Activated B cell treated with CpG ODN at 0.5 μM for 24 hours (primary cell): ENCODE data around the gene MIPEP. TPM values are rescaled to one million over a fixed set of nuclear protein-coding genes. Genes with fewer than 3 reads are reported as not detected.
A peak's percentile ranks its signal among the peaks of the same experiment; 100 is the strongest.

Experiments
- ATAC-seq: fragments of 200-7000 bp; cut with Tn5 transposase; one replicate; pipeline ENCODE4 v1.10.0; 2021; ENCODE audit warnings: low read depth, mild to moderate bottlenecking, moderate library complexity
- CTCF ChIA-PET: fragments of 350-600 bp; sonication (Branson Sonifier 250); formaldehyde crosslinking; loops from one replicate; lab custom pipeline; 2021; ENCODE audit warnings: antibody characterized with exemption; lab: Charles Lee
- POLR2A ChIA-PET: fragments of 350-600 bp; sonication (Branson Sonifier 250); formaldehyde crosslinking; loops from one replicate; lab custom pipeline; 2021; ENCODE audit warnings: antibody characterized with exemption; lab: Charles Lee
- DNase-seq: peaks from one replicate; pipeline ENCODE4 v3.0.0; 2022
- H3K27ac Mint-ChIP-seq: one replicate; pipeline ENCODE4 v1.8.0; 2020; ENCODE audit warnings: mixed read lengths
- H3K27me3 Mint-ChIP-seq: one replicate; pipeline ENCODE4 v1.8.0; 2021; ENCODE audit warnings: mixed read lengths
- H3K36me3 Mint-ChIP-seq: one replicate; pipeline ENCODE4 v1.8.0; 2021; ENCODE audit warnings: low read depth, mixed read lengths
- H3K4me1 Mint-ChIP-seq: one replicate; pipeline ENCODE4 v1.8.0; 2021; ENCODE audit warnings: mixed read lengths
- H3K4me3 Mint-ChIP-seq: one replicate; pipeline ENCODE4 v1.8.0; 2020; ENCODE audit warnings: mild to moderate bottlenecking, mixed read lengths
- H3K9me3 Mint-ChIP-seq: one replicate; pipeline ENCODE4 v1.8.0; 2020; ENCODE audit warnings: mixed read lengths
- CTCF ChIP-seq: fragments of 200-600 bp; IDR thresholded peaks from one replicate; pipeline ENCODE4 v1.8.0; 2022; ENCODE audit warnings: antibody characterized with exemption, mild to moderate bottlenecking
- intact Hi-C: fragments of 100-400 bp; cut with micrococcal nuclease; formaldehyde crosslinking; loops from one replicate; pipeline ENCODE4 v1.15.1; 2024
- total RNA-seq: library from RNA; stranded (reverse); gene quantifications from 2 replicates; pipeline ENCODE4 v1.2.3, GENCODE V29; 2022

MIPEP gene
- total RNA-seq, 1 donor from 2014 or later: 19.7 TPM

DNA sequence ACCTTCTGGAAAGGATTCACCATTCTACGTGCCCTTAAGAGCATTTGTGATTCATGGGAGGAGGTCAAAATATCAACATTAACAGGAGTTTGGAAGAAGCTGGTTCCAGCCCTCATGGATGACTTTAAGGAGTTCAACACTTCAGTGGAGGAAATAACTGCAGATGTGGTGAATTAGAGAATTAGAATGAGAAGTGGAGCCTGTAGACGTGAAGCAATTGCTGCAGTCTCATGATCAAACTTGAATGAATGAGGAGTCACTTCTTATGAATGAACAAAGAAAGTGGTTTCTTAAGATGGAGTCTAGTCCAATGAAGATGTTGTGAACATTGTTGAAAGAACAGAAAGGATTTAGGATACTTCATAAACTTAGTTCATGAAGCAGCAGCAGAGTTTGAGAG, 189.9 kb downstream of the MIPEP start:
- no peak overlapping the region for H3K4me3 Mint-ChIP-seq
- TF ChIP-seq CTCF: no peak
- no peak for ATAC-seq
- H3K9me3 Mint-ChIP-seq: no peaks in the 10 kb centered on the region
- ChIA-PET POLR2A (no interaction called here), CTCF (no interaction called here)
- intact Hi-C loops: loop anchor here (10.0 kb wide), 1 partner anchor 234 kb away; no protein-coding TSS in a partner anchor
- no peak overlapping the region for H3K27ac Mint-ChIP-seq
- H3K27me3 Mint-ChIP-seq: peaks cover 9% of the 10 kb centered on the region
- no peak for DNase-seq
- H3K4me1 Mint-ChIP-seq: peaks cover 17% of the 10 kb centered on the region
- H3K36me3 Mint-ChIP-seq: no peaks in the 10 kb centered on the region

- H3K27me3 Mint-ChIP-seq: peaks cover 9% of the 10 kb centered on the region
- intact Hi-C loops: loop anchor here (2.0 to 10.0 kb wide), 2 partner anchors 233 to 323 kb away; no protein-coding TSS in a partner anchor
- TF ChIP-seq CTCF: no peak
- POLR2A ChIA-PET: no interaction called here
- H3K27ac Mint-ChIP-seq: no peak overlapping the region
- CTCF ChIA-PET: interaction anchor here (0.5 kb wide), 1 partner anchor 948 kb away, joined by 3 read pairs; no protein-coding TSS in a partner anchor
- H3K36me3 Mint-ChIP-seq: no peaks in the 10 kb centered on the region
- peaks cover 17% of the 10 kb centered on the region for H3K4me1 Mint-ChIP-seq
- H3K9me3 Mint-ChIP-seq: no peaks in the 10 kb centered on the region
- H3K4me3 Mint-ChIP-seq: no peak overlapping the region
- DNase-seq: no peak
- ATAC-seq: no peak
Observed at GRCh38 chr13:23697772-23698313, 191.4 kb downstream of the MIPEP start.

DNA sequence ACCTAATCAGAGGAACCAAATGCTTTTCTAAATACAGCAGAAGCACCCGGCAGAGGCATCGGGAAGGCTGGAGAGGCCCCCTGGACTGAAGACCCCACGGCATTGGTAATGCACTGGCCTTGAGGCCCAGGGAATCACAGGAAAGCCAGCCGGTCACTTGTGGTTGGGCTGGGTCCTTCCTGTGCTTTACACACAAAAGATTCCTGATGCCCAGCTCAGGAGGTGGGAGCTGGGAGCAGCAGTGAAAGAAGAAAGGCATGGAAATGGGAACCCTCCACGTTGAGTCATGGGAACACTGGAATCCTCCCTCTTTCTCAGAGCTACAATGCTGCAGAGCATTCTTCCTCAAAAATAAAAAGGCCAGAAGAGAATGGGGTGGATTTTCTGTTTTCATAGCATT, 192.6 kb downstream of the MIPEP start:
- ATAC-seq (no peak), DNase-seq (no peak)
- intact Hi-C loops: loop anchor here (1.0 to 10.0 kb wide), 3 partner anchors 111 to 322 kb away; no protein-coding TSS in a partner anchor
- no peaks in the 10 kb centered on the region for H3K9me3 Mint-ChIP-seq
- H3K27ac Mint-ChIP-seq: peak overlapping the region; percentile 93
- TF ChIP-seq CTCF: no peak
- H3K36me3 Mint-ChIP-seq: no peaks in the 10 kb centered on the region
- H3K27me3 Mint-ChIP-seq: peaks cover 9% of the 10 kb centered on the region
- peaks cover 17% of the 10 kb centered on the region for H3K4me1 Mint-ChIP-seq
- H3K4me3 Mint-ChIP-seq: no peak overlapping the region
- POLR2A ChIA-PET: no interaction called here
- CTCF ChIA-PET: no interaction called here

DNA sequence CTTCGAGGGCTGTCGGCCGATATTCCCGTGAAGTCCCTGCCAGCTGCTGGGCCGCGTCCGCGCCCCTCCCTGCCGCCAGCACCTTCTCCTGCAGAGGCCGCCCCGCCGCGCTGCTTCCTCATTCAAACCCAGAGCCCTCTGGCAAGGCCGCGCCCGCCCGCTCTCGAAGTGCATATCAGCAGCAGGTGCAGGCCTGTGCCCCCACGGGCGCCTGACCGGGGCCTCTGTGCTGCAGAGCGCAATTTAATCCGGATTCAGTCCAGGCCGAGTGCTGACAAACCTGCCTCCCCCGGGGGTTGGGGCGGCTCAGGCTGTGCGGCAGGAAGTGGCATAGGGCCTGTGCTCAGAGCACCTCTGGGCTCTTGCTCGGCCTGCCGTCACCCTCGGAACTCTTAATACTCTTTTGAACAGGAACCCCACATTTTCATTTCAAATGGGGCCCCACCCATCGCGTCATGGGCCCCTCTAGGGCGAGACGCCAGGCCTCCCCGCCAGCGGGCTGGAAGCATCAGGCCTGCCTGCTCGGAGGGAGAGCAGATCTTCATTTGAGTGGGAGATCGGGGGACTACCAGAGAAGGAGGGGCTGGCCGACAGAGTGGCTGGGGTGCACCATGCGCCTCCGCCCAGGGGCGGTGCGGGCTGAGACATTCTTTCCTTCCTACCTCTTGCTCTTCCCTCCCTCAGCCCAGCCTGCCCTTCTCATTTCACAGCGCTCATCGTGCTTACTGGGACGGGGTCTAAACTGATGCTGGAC, 193.3 kb downstream of the MIPEP start:
- ATAC-seq (peak; percentile 98), DNase-seq (peak; percentile 65)
- Mint-ChIP-seq H3K9me3 (no peaks in the 10 kb centered on the region), H3K27ac (peak overlapping the region; percentile 93), H3K36me3 (no peaks in the 10 kb centered on the region), H3K4me3 (peak overlapping the region; percentile 77), H3K4me1 (peaks cover 17% of the 10 kb centered on the region), H3K27me3 (peaks cover 5% of the 10 kb centered on the region)
- ChIA-PET POLR2A (no interaction called here), CTCF (no interaction called here)
- intact Hi-C loops: loop anchor here (1.0 to 10.0 kb wide), 5 partner anchors 111 to 321 kb away; partner anchors contain the start of gene MIPEP
- TF ChIP-seq CTCF: no peak

DNA sequence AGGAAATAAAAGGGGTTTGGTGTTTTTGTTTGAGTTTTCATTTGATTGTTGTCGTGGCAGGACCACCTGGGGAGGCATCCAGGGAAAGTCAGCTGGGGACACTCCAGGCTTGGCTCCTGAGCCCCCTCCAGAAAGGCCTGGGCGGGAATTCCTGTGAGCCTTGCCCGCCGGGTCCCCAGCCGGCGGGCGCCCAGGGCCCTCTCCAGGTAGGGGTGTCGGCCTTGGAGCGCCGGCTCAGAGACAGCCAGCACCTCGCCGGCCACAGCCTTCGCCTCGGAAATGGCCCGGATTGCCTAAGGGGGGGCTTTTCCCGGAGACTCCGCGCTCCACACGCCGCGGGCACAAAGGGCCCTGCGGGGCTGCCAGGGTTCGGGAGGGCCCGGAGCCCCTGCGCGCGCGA, 194.0 kb downstream of the MIPEP start:
- no peak for TF ChIP-seq CTCF
- intact Hi-C loops: loop anchor here (1.0 to 10.0 kb wide), 3 partner anchors 116 to 230 kb away; partner anchors contain the start of gene MIPEP
- no peak overlapping the region for H3K27ac Mint-ChIP-seq
- DNase-seq: no peak
- no peaks in the 10 kb centered on the region for H3K9me3 Mint-ChIP-seq
- ATAC-seq: no peak
- ChIA-PET CTCF (no interaction called here), POLR2A (no interaction called here)
- peaks cover 17% of the 10 kb centered on the region for H3K4me1 Mint-ChIP-seq
- no peak overlapping the region for H3K4me3 Mint-ChIP-seq
- no peaks in the 10 kb centered on the region for H3K27me3 Mint-ChIP-seq
- no peaks in the 10 kb centered on the region for H3K36me3 Mint-ChIP-seq
